Lower leg skin (tissue), 4 donors: ENCODE data around the gene PAK5. TPM values are rescaled to one million over a fixed set of nuclear protein-coding genes. Genes with fewer than 3 reads are reported as not detected.

ENCODE experiments used
- DNase-seq, 2 donors: peaks; one replicate each; pipeline ENCODE4 v3.0.0-alpha.2; 2019; ENCODE audit warnings: low spot score in 2 of 2
- H3K4me3 ChIP-seq: fragments of 200-600 bp; sonication (generic); 2 replicates; pipeline ENCODE4 v1.5.1; 2017; ENCODE audit warnings: mild to moderate bottlenecking, low read depth; ENCODE audit not compliant: poor library complexity, severe bottlenecking
- POLR2A ChIP-seq, 2 donors: fragments of 450-650 bp; IDR thresholded peaks; one replicate each; pipeline ENCODE4 v1.6.1; 2016 to 2017; ENCODE audit warnings: antibody characterized with exemption in 2 of 2, mild to moderate bottlenecking in 1 of 2, moderate library complexity in 1 of 2
- WGBS, 2 donors: methylation state at CpG; one replicate each; pipeline ENCODE4 v1.1.5; 2018; 5-methylcytosine and 5-hydroxymethylcytosine counted together
- intact Hi-C: fragments of 100-400 bp; cut with DNase I; formaldehyde crosslinking; loops from one replicate; pipeline ENCODE4 v1.15.0; 2023; ENCODE audit warnings: low total_unique reads
- total RNA-seq, 4 donors: library from RNA; depleted of rRNA; stranded (reverse); fragments of >200 nt; gene quantifications; one replicate each; pipeline ENCODE4 v1.1.0, GENCODE V29; 2016
- TF ChIP-seq, protein P1 (sequence below), 3 donors: fragments of 450-650 bp; IDR thresholded peaks; one replicate each; pipeline ENCODE4 v1.5.1; 2016; ENCODE audit warnings: antibody characterized with exemption in 3 of 3, mild to moderate bottlenecking in 3 of 3, moderate library complexity in 2 of 3

The PAK5 gene
- total RNA-seq, 4 donors from 2014 or later = 0.08 to 0.46 (median 0.18) TPM

DNA sequence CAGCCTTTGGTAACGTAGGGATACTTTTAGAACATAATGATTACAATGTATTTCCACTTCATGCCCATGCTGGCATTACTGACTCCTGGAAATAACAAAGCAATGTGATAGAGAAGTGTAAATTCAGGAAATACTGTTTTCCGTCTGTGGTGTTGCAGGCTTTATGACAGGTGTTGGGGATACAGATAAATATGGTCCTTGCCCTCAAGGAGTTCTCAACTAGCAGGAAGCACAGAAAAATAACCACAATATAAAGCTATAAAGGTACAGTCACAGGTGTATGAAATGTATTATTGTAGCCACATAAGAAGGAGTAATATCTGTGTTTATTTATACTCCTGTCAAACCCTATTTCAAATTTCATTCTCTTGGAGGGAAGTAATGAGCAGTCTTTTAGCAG, 337.4 kb downstream of the PAK5 start:
- WGBS, 2 donors = 60 to 69% methylated on average over 2 of the region's 2 CpGs

DNA sequence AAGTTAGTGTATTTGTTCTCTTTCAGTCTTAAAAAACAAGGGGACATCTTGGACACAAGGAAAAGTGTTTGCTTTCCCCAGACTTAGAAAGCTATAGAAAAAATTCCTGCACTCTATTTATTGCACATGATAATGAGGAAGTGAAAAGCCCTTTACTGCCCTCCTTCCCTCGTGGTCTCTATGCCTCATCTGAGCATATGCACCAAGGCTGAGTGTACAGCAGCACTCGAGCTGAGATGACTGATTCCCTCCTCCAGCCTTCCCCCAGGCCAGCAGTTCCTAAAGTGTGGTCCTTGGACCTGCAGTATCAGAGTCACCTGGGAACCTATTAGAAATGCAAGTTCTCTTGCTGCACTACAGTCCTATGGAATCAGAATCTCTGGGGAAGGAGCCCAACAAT, 338.8 kb downstream of the PAK5 start:
- WGBS, 2 donors = 13 to 36% methylated on average over 2 of the region's 2 CpGs
- TF ChIP-seq, protein P1, sequence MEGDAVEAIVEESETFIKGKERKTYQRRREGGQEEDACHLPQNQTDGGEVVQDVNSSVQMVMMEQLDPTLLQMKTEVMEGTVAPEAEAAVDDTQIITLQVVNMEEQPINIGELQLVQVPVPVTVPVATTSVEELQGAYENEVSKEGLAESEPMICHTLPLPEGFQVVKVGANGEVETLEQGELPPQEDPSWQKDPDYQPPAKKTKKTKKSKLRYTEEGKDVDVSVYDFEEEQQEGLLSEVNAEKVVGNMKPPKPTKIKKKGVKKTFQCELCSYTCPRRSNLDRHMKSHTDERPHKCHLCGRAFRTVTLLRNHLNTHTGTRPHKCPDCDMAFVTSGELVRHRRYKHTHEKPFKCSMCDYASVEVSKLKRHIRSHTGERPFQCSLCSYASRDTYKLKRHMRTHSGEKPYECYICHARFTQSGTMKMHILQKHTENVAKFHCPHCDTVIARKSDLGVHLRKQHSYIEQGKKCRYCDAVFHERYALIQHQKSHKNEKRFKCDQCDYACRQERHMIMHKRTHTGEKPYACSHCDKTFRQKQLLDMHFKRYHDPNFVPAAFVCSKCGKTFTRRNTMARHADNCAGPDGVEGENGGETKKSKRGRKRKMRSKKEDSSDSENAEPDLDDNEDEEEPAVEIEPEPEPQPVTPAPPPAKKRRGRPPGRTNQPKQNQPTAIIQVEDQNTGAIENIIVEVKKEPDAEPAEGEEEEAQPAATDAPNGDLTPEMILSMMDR (IDR thresholded peaks at IDR 0.05) = no peak
- no peak for TF ChIP-seq POLR2A (IDR thresholded peaks at IDR 0.05)
- no peak for DNase-seq
- intact Hi-C loops = no loop called here
- no peak overlapping the region for H3K4me3 ChIP-seq

More for the DNA sequence above, 337.4 kb downstream of the PAK5 start:
- intact Hi-C loops = no loop called here
- TF ChIP-seq, protein P1 (IDR thresholded peaks at IDR 0.05) = no peak
- TF ChIP-seq POLR2A (IDR thresholded peaks at IDR 0.05) = no peak
- H3K4me3 ChIP-seq = no peak overlapping the region
- no peak for DNase-seq

DNA sequence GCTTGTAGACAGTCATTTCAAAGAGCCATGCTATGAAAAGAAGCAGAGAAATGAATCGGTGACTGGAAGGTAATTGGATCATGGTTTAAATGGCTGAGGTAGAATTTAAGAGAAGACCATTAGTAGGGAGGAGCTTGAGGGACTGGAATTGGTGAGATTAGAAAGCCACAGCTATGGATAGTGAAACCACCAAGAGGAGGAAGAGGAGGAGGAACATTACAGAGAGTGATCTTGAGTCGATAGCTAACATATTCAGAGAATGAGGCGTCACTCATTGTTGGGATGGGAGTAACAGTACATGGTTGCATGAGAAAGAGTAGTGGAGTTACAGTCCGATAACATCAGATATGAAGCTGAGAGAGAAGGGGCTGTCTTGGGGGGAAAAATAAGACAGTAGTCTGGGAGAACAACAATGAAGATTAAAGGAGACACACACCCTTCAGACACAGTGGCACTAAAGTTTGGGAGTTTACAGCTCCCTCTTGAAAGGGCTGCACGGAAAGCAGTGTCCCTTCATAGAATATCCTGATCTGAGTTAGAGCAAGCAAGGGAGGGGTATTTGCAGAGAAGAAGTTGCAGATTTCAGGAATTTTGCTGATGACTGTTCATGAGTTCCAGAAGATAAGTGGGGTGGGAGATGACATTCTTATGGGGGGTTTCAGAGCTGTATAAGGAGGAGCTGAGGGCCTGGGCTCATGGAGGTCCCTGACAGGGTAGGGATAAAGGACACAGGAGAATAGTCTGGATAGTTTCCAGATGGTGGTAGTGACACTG, 339.6 kb downstream of the PAK5 start:
- 88 to 89% methylated on average over 5 of the region's 5 CpGs for WGBS, 2 donors
- TF ChIP-seq, protein P1 (IDR thresholded peaks at IDR 0.05) = no peak
- no peak for TF ChIP-seq POLR2A (IDR thresholded peaks at IDR 0.05)
- intact Hi-C loops = no loop called here
- DNase-seq = no peak
- no peak overlapping the region for H3K4me3 ChIP-seq

DNA sequence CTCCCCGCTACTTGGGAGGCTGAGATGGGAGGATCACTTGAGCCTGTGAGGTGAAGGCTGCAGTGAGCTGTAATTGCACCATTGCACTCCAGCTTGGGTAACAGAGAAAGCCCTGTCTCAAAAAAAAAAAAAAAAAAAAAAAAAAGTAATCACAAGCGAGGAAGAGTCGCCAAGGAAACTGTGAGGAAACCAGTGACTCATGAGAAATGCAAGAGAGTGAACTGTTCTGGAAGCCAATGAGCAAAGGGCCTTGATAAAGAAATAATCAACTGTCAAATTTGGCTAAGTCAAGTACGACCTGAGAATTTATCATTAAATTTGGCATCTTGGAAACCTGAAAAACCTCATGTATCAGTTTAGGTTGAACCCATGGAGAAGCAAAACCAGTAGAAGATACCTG, 340.6 kb downstream of the PAK5 start:
- intact Hi-C loops = no loop called here
- no peak for DNase-seq
- no peak for TF ChIP-seq POLR2A (IDR thresholded peaks at IDR 0.05)
- TF ChIP-seq, protein P1 (IDR thresholded peaks at IDR 0.05) = no peak
- 76 to 80% methylated on average over 4 of the region's 4 CpGs for WGBS, 2 donors
- H3K4me3 ChIP-seq = no peak overlapping the region

DNA sequence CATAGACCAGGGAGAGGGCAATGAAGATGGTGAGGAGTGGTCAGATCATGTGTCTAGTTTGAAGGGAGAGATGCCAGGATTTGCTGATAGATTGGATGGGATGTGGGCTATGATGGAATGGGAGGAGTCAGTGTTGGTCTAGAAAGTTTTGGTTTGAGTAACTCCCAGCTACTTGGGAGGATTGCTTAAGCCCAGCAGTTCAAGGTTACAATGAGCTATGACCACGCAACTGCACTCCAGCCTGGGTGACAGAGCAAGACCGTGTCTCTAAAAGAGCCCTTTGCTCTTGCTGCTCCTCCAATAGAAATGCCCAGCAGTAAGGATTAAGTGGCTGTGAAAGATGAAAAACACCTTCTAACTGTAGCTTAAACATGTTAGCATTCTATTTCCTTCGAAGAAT, 342.7 kb downstream of the PAK5 start:
- H3K4me3 ChIP-seq = no peak overlapping the region
- no peak for DNase-seq
- intact Hi-C loops = no loop called here
- WGBS, 2 donors = 95% methylated on average over 3 of the region's 3 CpGs
- TF ChIP-seq POLR2A (IDR thresholded peaks at IDR 0.05) = no peak
- TF ChIP-seq, protein P1 (IDR thresholded peaks at IDR 0.05) = no peak

DNA sequence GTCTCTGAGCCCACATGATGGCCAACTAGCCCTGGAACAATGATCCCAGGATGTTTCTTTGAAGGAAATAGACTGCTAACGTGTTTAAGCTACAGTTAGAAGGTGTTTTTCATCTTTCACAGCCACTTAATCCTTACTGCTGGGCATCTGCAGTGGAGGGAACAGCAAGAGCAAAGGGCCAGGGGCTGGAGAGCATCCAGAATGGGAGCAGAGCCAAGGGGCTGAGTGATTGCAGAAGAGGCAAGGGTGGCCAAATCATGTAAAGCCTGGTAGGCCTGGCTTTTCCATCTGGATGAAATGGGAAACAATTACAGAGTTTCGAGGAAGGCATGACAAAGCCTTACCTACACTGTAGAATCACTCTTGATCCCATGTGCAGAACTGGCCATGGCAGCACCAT, 343.2 kb downstream of the PAK5 start:
- intact Hi-C loops = no loop called here
- no peak for TF ChIP-seq POLR2A (IDR thresholded peaks at IDR 0.05)
- TF ChIP-seq, protein P1 (IDR thresholded peaks at IDR 0.05) = no peak

More for the DNA sequence above, 343.2 kb downstream of the PAK5 start:
- no peak overlapping the region for H3K4me3 ChIP-seq
- DNase-seq = no peak
- WGBS, 2 donors = 65 to 67% methylated on average over 2 of the region's 2 CpGs
